Measurements from ENCODE around the gene PLPP1.

DNA sequence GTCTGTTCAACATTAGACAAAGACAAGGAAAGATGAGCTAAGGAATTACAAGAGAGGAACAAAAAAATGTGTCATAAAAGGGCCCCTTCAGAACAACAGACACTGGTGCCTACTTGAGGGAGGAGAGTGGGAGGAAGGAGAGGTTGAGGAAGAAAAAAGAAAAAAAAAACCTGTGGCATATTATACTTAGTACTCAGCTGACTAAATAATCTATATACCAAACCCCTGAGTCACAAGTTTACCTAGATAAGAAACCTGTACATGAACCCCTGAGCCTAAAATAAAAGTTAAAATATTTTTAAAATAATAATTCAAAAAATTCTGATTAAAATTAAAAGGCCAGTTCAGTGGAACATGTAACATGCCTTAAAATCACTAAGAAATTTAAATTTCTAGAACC, 119.7 kb downstream of the PLPP1 start:
- TF ChIP-seq FOXM1 (IDR thresholded peaks at IDR 0.05; ENCODE audit: borderline replicate concordance) (no peak), L3MBTL2 (conservative IDR thresholded peaks at IDR 0.05) (no peak), TARDBP (IDR thresholded peaks at IDR 0.05) (no peak), SP1 (IDR thresholded peaks at IDR 0.05) (no peak), CTBP1 (IDR thresholded peaks at IDR 0.05; ENCODE audit: borderline replicate concordance) (no peak)
- TF ChIP-seq, protein P1, sequence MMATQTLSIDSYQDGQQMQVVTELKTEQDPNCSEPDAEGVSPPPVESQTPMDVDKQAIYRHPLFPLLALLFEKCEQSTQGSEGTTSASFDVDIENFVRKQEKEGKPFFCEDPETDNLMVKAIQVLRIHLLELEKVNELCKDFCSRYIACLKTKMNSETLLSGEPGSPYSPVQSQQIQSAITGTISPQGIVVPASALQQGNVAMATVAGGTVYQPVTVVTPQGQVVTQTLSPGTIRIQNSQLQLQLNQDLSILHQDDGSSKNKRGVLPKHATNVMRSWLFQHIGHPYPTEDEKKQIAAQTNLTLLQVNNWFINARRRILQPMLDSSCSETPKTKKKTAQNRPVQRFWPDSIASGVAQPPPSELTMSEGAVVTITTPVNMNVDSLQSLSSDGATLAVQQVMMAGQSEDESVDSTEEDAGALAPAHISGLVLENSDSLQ (IDR thresholded peaks at IDR 0.05) = no peak
